Trophoblast cell (in vitro differentiated cells and primary cell): ENCODE results near the gene GABRR3.

Experiments
- DNase-seq, 2 donors: peaks; one replicate each; pipeline ENCODE4 v3.0.0-alpha.2; 2016
- H2AFZ ChIP-seq: 2 replicates; pipeline ENCODE4 v1.6.1; 2013; ENCODE audit warnings: low read length, moderate library complexity, mild to moderate bottlenecking; ENCODE audit not compliant: insufficient read depth, poor library complexity
- H2AK5ac ChIP-seq: 2 replicates; pipeline ENCODE4 v1.6.1; 2013; ENCODE audit warnings: mild to moderate bottlenecking, low read length
- H2BK120ac ChIP-seq: 2 replicates; pipeline ENCODE4 v1.6.1; 2013; ENCODE audit warnings: low read length, mild to moderate bottlenecking, moderate library complexity; ENCODE audit not compliant: insufficient read depth, poor library complexity
- H2BK12ac ChIP-seq: 2 replicates; pipeline ENCODE4 v1.6.1; 2013; ENCODE audit warnings: mild to moderate bottlenecking, low read length, moderate library complexity
- H2BK5ac ChIP-seq: 2 replicates; pipeline ENCODE4 v1.6.1; 2013; ENCODE audit warnings: low read length, low read depth, moderate library complexity, mild to moderate bottlenecking; ENCODE audit not compliant: poor library complexity
- H3K14ac ChIP-seq: 2 replicates; pipeline ENCODE4 v1.6.1; 2013; ENCODE audit warnings: mild to moderate bottlenecking, low read length
- H3K18ac ChIP-seq: 2 replicates; pipeline ENCODE4 v1.6.1; 2013; ENCODE audit warnings: mild to moderate bottlenecking, low read length
- H3K23ac ChIP-seq: 2 replicates; pipeline ENCODE4 v1.6.1; 2013; ENCODE audit warnings: low read length
- H3K27ac ChIP-seq: 2 replicates; pipeline ENCODE4 v1.5.1; 2013; ENCODE audit warnings: low read depth, mild to moderate bottlenecking, inconsistent platforms, low read length, moderate library complexity
- H3K27me3 ChIP-seq: 2 replicates; pipeline ENCODE4 v1.6.1; 2013; ENCODE audit warnings: inconsistent platforms, mild to moderate bottlenecking, low read length, moderate library complexity; ENCODE audit not compliant: insufficient read depth
- H3K36me3 ChIP-seq, 2 experiments: 1 replicate in 1 of 2; 2 replicates in 1 of 2; pipeline ENCODE4 v1.6.1; 2013; ENCODE audit warnings: low read length in 2 of 2, mild to moderate bottlenecking in 2 of 2, moderate library complexity in 1 of 2; ENCODE audit not compliant: insufficient read depth in 2 of 2, control insufficient read depth in 1 of 2
- H3K4ac ChIP-seq: 2 replicates; pipeline ENCODE4 v1.6.1; 2013; ENCODE audit warnings: low read depth, mild to moderate bottlenecking, low read length, moderate library complexity
- H3K4me1 ChIP-seq, 2 experiments: 1 replicate in 1 of 2; 2 replicates in 1 of 2; pipeline ENCODE4 v1.6.1; 2013; ENCODE audit warnings: low read length in 2 of 2, mild to moderate bottlenecking in 2 of 2, moderate library complexity in 1 of 2; ENCODE audit not compliant: insufficient read depth in 2 of 2, control insufficient read depth in 1 of 2
- H3K4me2 ChIP-seq: 2 replicates; pipeline ENCODE4 v1.6.1; 2013; ENCODE audit warnings: inconsistent platforms, mild to moderate bottlenecking, low read length, moderate library complexity
- H3K4me3 ChIP-seq: 2 replicates; pipeline ENCODE4 v1.5.1; 2013; ENCODE audit warnings: mild to moderate bottlenecking, low read depth, low read length, inconsistent platforms
- H3K79me1 ChIP-seq: one replicate; pipeline ENCODE4 v1.6.1; 2013; ENCODE audit warnings: low read length
- H3K79me2 ChIP-seq: 2 replicates; pipeline ENCODE4 v1.6.1; 2013; ENCODE audit warnings: low read length, mild to moderate bottlenecking; ENCODE audit not compliant: control insufficient read depth, insufficient read depth, poor library complexity
- H3K9ac ChIP-seq: 2 replicates; pipeline ENCODE4 v1.6.1; 2013; ENCODE audit warnings: mild to moderate bottlenecking, low read length
- H3K9me3 ChIP-seq: 2 replicates; pipeline ENCODE4 v1.6.1; 2013; ENCODE audit warnings: low read depth, mild to moderate bottlenecking, control low read depth, inconsistent platforms, low read length; ENCODE audit not compliant: insufficient read depth
- H4K12ac ChIP-seq: 2 replicates; pipeline ENCODE4 v1.6.1; 2013; ENCODE audit warnings: low read depth, mild to moderate bottlenecking, low read length, moderate library complexity
- H4K8ac ChIP-seq: 2 replicates; pipeline ENCODE4 v1.6.1; 2013; ENCODE audit warnings: low read depth, mild to moderate bottlenecking, low read length, moderate library complexity
- H4K91ac ChIP-seq: one replicate; pipeline ENCODE4 v1.6.1; 2013; ENCODE audit warnings: low read depth, mild to moderate bottlenecking, low read length, moderate library complexity
- WGBS: extraction: QIAGEN DNeasy Blood & Tissue Kit; methylation state at CpG from one replicate; pipeline ENCODE4 v1.1.7; 2013; ENCODE audit warnings: missing lambda C conversion rate; ENCODE audit not compliant: insufficient read length, insufficient coverage; ENCODE audit errors: extremely low coverage; 5-methylcytosine and 5-hydroxymethylcytosine counted together

GABRR3 gene

GRCh38 chr3:98025392-98025945 is 9.6 kb downstream of the GABRR3 start:
- H4K91ac ChIP-seq = no peak overlapping the region
- H3K18ac ChIP-seq = no peak overlapping the region
- H4K12ac ChIP-seq = no peak overlapping the region
- DNase-seq = no peak
- H3K4me3 ChIP-seq = no peak overlapping the region
- H2BK5ac ChIP-seq = no peak overlapping the region
- no peak overlapping the region for H3K14ac ChIP-seq
- H2AK5ac ChIP-seq = no peak overlapping the region
- no peaks in the 10 kb centered on the region for H3K79me1 ChIP-seq
- no peaks in the 10 kb centered on the region for H3K4me1 ChIP-seq
- no peak overlapping the region for H2BK12ac ChIP-seq
- H3K27me3 ChIP-seq = no peaks in the 10 kb centered on the region
- no peaks in the 10 kb centered on the region for H3K36me3 ChIP-seq
- H2AFZ ChIP-seq = no peak overlapping the region
- H3K23ac ChIP-seq = no peak overlapping the region
- no peak overlapping the region for H3K9ac ChIP-seq
- no peaks in the 10 kb centered on the region for H3K9me3 ChIP-seq
- H4K8ac ChIP-seq = no peak overlapping the region
- no peak overlapping the region for H3K4me2 ChIP-seq
- no peak overlapping the region for H3K27ac ChIP-seq
- no peak overlapping the region for H3K4ac ChIP-seq
- WGBS = no CpG with 5 or more reads among the region's 4 CpGs
- no peaks in the 10 kb centered on the region for H3K79me2 ChIP-seq
- H2BK120ac ChIP-seq = no peak overlapping the region

GRCh38 chr3:98022978-98023820 is 11.9 kb downstream of the GABRR3 start:
- Histone ChIP-seq H2AK5ac (no peak overlapping the region), H3K23ac (no peak overlapping the region), H3K4me1 (no peaks in the 10 kb centered on the region), H3K79me1 (no peaks in the 10 kb centered on the region), H3K27me3 (no peaks in the 10 kb centered on the region), H4K8ac (no peak overlapping the region), H4K12ac (no peak overlapping the region), H3K9me3 (no peaks in the 10 kb centered on the region), H4K91ac (no peak overlapping the region), H3K18ac (no peak overlapping the region), H3K14ac (no peak overlapping the region), H3K4me2 (no peak overlapping the region), H2BK12ac (no peak overlapping the region), H2BK120ac (no peak overlapping the region), H3K27ac (no peak overlapping the region), H2AFZ (no peak overlapping the region), H3K9ac (no peak overlapping the region), H2BK5ac (no peak overlapping the region), H3K79me2 (no peaks in the 10 kb centered on the region), H3K4me3 (no peak overlapping the region), H3K36me3 (no peaks in the 10 kb centered on the region), H3K4ac (no peak overlapping the region)
- peak; percentile 86 to 97 for DNase-seq
- WGBS = no CpG with 5 or more reads among the region's 13 CpGs

- no peaks in the 10 kb centered on the region for H3K79me2 ChIP-seq
- no peak overlapping the region for H4K12ac ChIP-seq
- no peak overlapping the region for H2BK12ac ChIP-seq
- no peak overlapping the region for H3K9ac ChIP-seq
- no peak overlapping the region for H3K14ac ChIP-seq
- no peak overlapping the region for H3K23ac ChIP-seq
- WGBS = no CpG with 5 or more reads among the region's 5 CpGs
- H3K27ac ChIP-seq = no peak overlapping the region
- H2BK5ac ChIP-seq = no peak overlapping the region
- H2AFZ ChIP-seq = no peak overlapping the region
- no peak overlapping the region for H3K4me3 ChIP-seq
- H3K79me1 ChIP-seq = no peaks in the 10 kb centered on the region
- H3K27me3 ChIP-seq = no peaks in the 10 kb centered on the region
- no peaks in the 10 kb centered on the region for H3K9me3 ChIP-seq
- no peak overlapping the region for H3K18ac ChIP-seq
- H4K91ac ChIP-seq = no peak overlapping the region
- no peaks in the 10 kb centered on the region for H3K36me3 ChIP-seq
- no peak overlapping the region for H2BK120ac ChIP-seq
- H4K8ac ChIP-seq = no peak overlapping the region
- no peak overlapping the region for H3K4ac ChIP-seq
- DNase-seq = peak in 1 of 2 donors; percentile 29
- H3K4me2 ChIP-seq = no peak overlapping the region
- H2AK5ac ChIP-seq = no peak overlapping the region
- H3K4me1 ChIP-seq = no peaks in the 10 kb centered on the region
These were observed 13.1 kb downstream of the GABRR3 start for GRCh38 chr3:98021830-98022560.

GRCh38 chr3:98020412-98020811 is 14.7 kb downstream of the GABRR3 start:
- H2BK12ac ChIP-seq = no peak overlapping the region
- no peaks in the 10 kb centered on the region for H3K9me3 ChIP-seq
- H3K4me2 ChIP-seq = no peak overlapping the region
- H2BK120ac ChIP-seq = no peak overlapping the region
- no peak overlapping the region for H3K4me3 ChIP-seq
- H3K27me3 ChIP-seq = no peaks in the 10 kb centered on the region
- no peak overlapping the region for H3K14ac ChIP-seq
- no peak overlapping the region for H3K9ac ChIP-seq
- no peak overlapping the region for H3K4ac ChIP-seq
- H4K8ac ChIP-seq = no peak overlapping the region
- H2AK5ac ChIP-seq = no peak overlapping the region
- H3K27ac ChIP-seq = no peak overlapping the region
- H3K18ac ChIP-seq = no peak overlapping the region
- H3K79me1 ChIP-seq = no peaks in the 10 kb centered on the region
- H3K23ac ChIP-seq = no peak overlapping the region
- H3K4me1 ChIP-seq = no peaks in the 10 kb centered on the region
- no peak overlapping the region for H4K12ac ChIP-seq
- H2BK5ac ChIP-seq = no peak overlapping the region
- H2AFZ ChIP-seq = no peak overlapping the region
- no peaks in the 10 kb centered on the region for H3K36me3 ChIP-seq
- H4K91ac ChIP-seq = no peak overlapping the region
- no peak for DNase-seq
- no CpG with 5 or more reads among the region's 4 CpGs for WGBS
- no peaks in the 10 kb centered on the region for H3K79me2 ChIP-seq
